Spleen (tissue), 11 donors: ENCODE data around the gene BAIAP2L2. TPM values are rescaled to one million over a fixed set of nuclear protein-coding genes. Genes with fewer than 3 reads are reported as not detected.

Source experiments
- DNase-seq: peaks from one replicate; pipeline ENCODE4 v3.0.0-alpha.2; 2020
- H3K27ac ChIP-seq, 8 donors: fragments of 200-600 bp; sonication (generic) in 7 of 8; 1 replicate in 4 of 8; 2 replicates in 4 of 8; pipeline versions ENCODE4 v1.5.0 to v1.8.0; 2016 to 2021; ENCODE audit warnings: inconsistent platforms in 4 of 8, mild to moderate bottlenecking in 4 of 8, moderate library complexity in 1 of 8
- H3K27me3 ChIP-seq, 7 donors: fragments of 200-600 bp; sonication (generic) in 6 of 7; replicated peaks in 1 of 7; 1 replicate in 4 of 7; 2 replicates in 3 of 7; pipeline versions ENCODE4 v1.5.0 to v1.8.0; 2016 to 2021; ENCODE audit warnings: inconsistent platforms in 3 of 7, mild to moderate bottlenecking in 1 of 7
- H3K36me3 ChIP-seq, 6 donors: fragments of 200-600 bp; sonication (generic) in 5 of 6; 1 replicate in 4 of 6; 2 replicates in 2 of 6; pipeline versions ENCODE4 v1.5.0 to v1.8.0; 2016 to 2021; ENCODE audit warnings: inconsistent platforms in 2 of 6
- H3K4me1 ChIP-seq, 6 donors: fragments of 200-600 bp; sonication (generic) in 5 of 6; 1 replicate in 3 of 6; 2 replicates in 3 of 6; pipeline versions ENCODE4 v1.5.0 to v1.8.0; 2016 to 2021; ENCODE audit warnings: inconsistent platforms in 3 of 6
- H3K4me3 ChIP-seq, 8 donors: fragments of 200-600 bp; sonication (generic) in 7 of 8; 1 replicate in 4 of 8; 2 replicates in 4 of 8; pipeline versions ENCODE4 v1.5.0 to v1.8.0; 2016 to 2021; ENCODE audit warnings: inconsistent platforms in 4 of 8, mild to moderate bottlenecking in 4 of 8, moderate library complexity in 2 of 8
- H3K9me3 ChIP-seq, 8 donors: fragments of 200-600 bp; sonication (generic) in 7 of 8; 1 replicate in 4 of 8; 2 replicates in 4 of 8; pipeline versions ENCODE4 v1.5.0 to v1.8.0; 2016 to 2021; ENCODE audit warnings: inconsistent platforms in 4 of 8
- POLR2A ChIP-seq, 3 donors: fragments of 450-650 bp; IDR thresholded peaks; one replicate each; pipeline ENCODE4 v1.5.1; 2017; ENCODE audit warnings: antibody characterized with exemption in 3 of 3, mild to moderate bottlenecking in 1 of 3
- POLR2AphosphoS5 ChIP-seq, 3 donors: sonication (generic); formaldehyde crosslinking; IDR thresholded peaks; one replicate each; pipeline ENCODE4 v1.5.1; 2017; ENCODE audit warnings: antibody characterized with exemption in 3 of 3
- WGBS, 5 donors: extraction: QIAGEN DNeasy Blood & Tissue Kit in 3 of 5; methylation state at CpG; one replicate each; pipeline versions ENCODE4 v1.1.5 to v1.1.7; 2013 to 2018; 5-methylcytosine and 5-hydroxymethylcytosine counted together
- intact Hi-C: fragments of 100-400 bp; cut with DNase I; formaldehyde crosslinking; loops from one replicate; pipeline ENCODE4 v1.15.0; 2023; ENCODE audit warnings: low total_unique reads
- polyA plus RNA-seq, 3 donors: library from polyadenylated mRNA; stranded (reverse); fragments of 200-250 nt; gene quantifications; one replicate each; pipeline ENCODE4 v1.2.1, GENCODE V29; 2013
- total RNA-seq, 7 donors: library from RNA; depleted of rRNA in 3 of 7; stranded (reverse); fragments of >200 nt in 3 of 7; fragmentation: NEBNext Ultra II Directional in 4 of 7; extraction: Animal tissue kit (Norgen Biotek cat#: 25700) in 4 of 7; gene quantifications; one replicate each; pipeline versions ENCODE4 v1.1.0 to v1.2.1, GENCODE V29; 2016 to 2021
- TF ChIP-seq, protein P1 (sequence below), 11 experiments: fragments of 200-600 bp in 7 of 11; fragments of 450-650 bp in 4 of 11; sonication (generic) in 4 of 11; IDR thresholded peaks in 8 of 11; conservative IDR thresholded peaks in 3 of 11; 1 replicate in 7 of 11; 2 replicates in 4 of 11; pipeline versions ENCODE4 v1.4.0 to v1.8.0; 2016 to 2021; ENCODE audit warnings: antibody characterized with exemption in 11 of 11, inconsistent platforms in 4 of 11, mild to moderate bottlenecking in 1 of 11
- donor health status: healthy with polysubstance abuse.
- donor health status: DM: no; HTN: no; CAD: no; lungs with moderate emphysema.
- donor health status: DM: no; HTN: no; CAD: no.
- donor health status: Bipolar disorder and iron deficiency.
- donor health status: healthy.
- donor health status: DM: no; HTN: no; CAD: no.
- donor health status: DM: yes; HTN: yes; CAD: no.

BAIAP2L2 gene
- total and polyA plus RNA-seq, 10 donors: 0.37 to 3.0 (median 0.91) TPM

GRCh38 chr22:38136607-38137006 is 26.1 kb upstream of the BAIAP2L2 start:
- H3K36me3 ChIP-seq: peaks cover 0 to 91% (median 34%) of the 10 kb centered on the region in 6 donors
- DNase-seq: no peak
- H3K4me3 ChIP-seq: no peak overlapping the region
- no peaks in the 10 kb centered on the region for H3K27me3 ChIP-seq
- no peak overlapping the region for H3K27ac ChIP-seq
- peaks cover 0 to 7% (median 0%) of the 10 kb centered on the region in 6 donors for H3K4me1 ChIP-seq
- TF ChIP-seq, protein P1, sequence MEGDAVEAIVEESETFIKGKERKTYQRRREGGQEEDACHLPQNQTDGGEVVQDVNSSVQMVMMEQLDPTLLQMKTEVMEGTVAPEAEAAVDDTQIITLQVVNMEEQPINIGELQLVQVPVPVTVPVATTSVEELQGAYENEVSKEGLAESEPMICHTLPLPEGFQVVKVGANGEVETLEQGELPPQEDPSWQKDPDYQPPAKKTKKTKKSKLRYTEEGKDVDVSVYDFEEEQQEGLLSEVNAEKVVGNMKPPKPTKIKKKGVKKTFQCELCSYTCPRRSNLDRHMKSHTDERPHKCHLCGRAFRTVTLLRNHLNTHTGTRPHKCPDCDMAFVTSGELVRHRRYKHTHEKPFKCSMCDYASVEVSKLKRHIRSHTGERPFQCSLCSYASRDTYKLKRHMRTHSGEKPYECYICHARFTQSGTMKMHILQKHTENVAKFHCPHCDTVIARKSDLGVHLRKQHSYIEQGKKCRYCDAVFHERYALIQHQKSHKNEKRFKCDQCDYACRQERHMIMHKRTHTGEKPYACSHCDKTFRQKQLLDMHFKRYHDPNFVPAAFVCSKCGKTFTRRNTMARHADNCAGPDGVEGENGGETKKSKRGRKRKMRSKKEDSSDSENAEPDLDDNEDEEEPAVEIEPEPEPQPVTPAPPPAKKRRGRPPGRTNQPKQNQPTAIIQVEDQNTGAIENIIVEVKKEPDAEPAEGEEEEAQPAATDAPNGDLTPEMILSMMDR (IDR thresholded peaks at IDR 0.05 in 8 of 11, conservative IDR thresholded peaks at IDR 0.05 in 3 of 11): no peak
- TF ChIP-seq POLR2AphosphoS5 (IDR thresholded peaks at IDR 0.05) (no peak), POLR2A (IDR thresholded peaks at IDR 0.05) (no peak)
- intact Hi-C loops: no loop called here
- no peaks in the 10 kb centered on the region for H3K9me3 ChIP-seq
- WGBS, 5 donors: 86 to 100% (median 100%) methylated on average over 1 of the region's 1 CpG

DNA sequence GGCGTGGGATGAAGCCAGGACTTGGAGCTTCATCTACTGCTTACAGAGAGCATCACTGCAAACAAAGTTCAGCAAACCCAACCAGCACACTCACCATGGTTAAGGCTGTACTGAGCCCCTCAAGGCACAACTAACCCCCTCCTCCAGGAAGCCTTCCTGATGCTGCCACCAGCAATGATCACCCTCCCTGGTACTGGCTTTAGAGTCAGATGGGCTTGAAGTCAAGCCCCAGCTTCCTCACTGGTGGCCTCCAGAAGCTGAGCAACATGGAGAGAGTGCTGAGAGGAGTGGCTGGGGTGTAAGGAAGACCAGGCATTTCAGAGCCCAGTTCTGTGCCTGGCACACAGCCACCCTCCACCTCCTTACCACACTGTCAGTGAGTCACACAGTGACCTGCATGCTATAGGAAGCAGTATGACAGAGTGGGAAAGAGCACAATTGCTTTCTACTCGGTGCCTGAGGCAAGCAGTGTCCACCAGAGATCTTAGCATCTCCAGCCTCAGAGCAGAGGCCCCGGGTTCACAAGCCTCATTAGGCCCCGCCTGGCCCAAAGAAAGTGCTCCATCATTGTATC is 24.7 kb upstream of the BAIAP2L2 start:
- intact Hi-C loops: no loop called here
- H3K27ac ChIP-seq: no peak overlapping the region
- H3K36me3 ChIP-seq: peaks cover 0 to 95% (median 34%) of the 10 kb centered on the region in 6 donors
- H3K4me1 ChIP-seq: peaks cover 0 to 12% (median 0%) of the 10 kb centered on the region in 6 donors
- no peak for DNase-seq
- no peaks in the 10 kb centered on the region for H3K9me3 ChIP-seq
- H3K27me3 ChIP-seq: no peaks in the 10 kb centered on the region
- WGBS, 5 donors: 89 to 97% (median 92%) methylated on average over 4 of the region's 4 CpGs
- TF ChIP-seq POLR2AphosphoS5 (IDR thresholded peaks at IDR 0.05) (no peak), POLR2A (IDR thresholded peaks at IDR 0.05) (no peak)
- TF ChIP-seq, protein P1 (IDR thresholded peaks at IDR 0.05 in 8 of 11, conservative IDR thresholded peaks at IDR 0.05 in 3 of 11): no peak
- H3K4me3 ChIP-seq: no peak overlapping the region

GRCh38 chr22:38133331-38133730 is 22.8 kb upstream of the BAIAP2L2 start:
- peaks cover 0 to 12% (median 0%) of the 10 kb centered on the region in 6 donors for H3K4me1 ChIP-seq
- peak; percentile 32 for DNase-seq
- no peaks in the 10 kb centered on the region for H3K9me3 ChIP-seq
- H3K27ac ChIP-seq: no peak overlapping the region
- peaks cover 0 to 97% (median 35%) of the 10 kb centered on the region in 6 donors for H3K36me3 ChIP-seq
- H3K4me3 ChIP-seq: no peak overlapping the region
- 93 to 100% (median 98%) methylated on average over 3 to 4 of the region's 4 CpGs for WGBS, 5 donors
- intact Hi-C loops: no loop called here
- TF ChIP-seq POLR2A (IDR thresholded peaks at IDR 0.05) (no peak), POLR2AphosphoS5 (IDR thresholded peaks at IDR 0.05) (no peak)
- TF ChIP-seq, protein P1 (IDR thresholded peaks at IDR 0.05 in 8 of 11, conservative IDR thresholded peaks at IDR 0.05 in 3 of 11): no peak
- no peaks in the 10 kb centered on the region for H3K27me3 ChIP-seq

DNA sequence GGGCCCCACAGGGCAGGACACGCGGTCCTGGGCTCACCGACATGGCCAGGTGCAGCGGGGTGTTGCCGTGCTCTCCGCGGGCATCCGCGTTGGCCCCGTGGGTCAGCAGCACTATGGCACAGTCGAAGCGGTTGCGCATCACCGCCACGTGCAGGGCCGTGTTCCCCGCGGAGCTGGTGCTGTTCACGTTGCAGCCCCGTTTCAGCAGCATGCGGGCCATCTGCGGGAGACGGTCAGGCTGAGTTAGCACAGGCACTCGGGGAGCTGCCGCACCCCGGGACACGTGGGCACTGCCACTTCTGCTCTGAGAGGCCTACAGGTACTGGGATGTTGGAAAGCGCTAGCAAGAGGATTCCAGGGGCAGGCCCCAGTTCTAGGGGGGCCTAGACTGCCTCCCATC is 22.3 kb upstream of the BAIAP2L2 start:
- Histone ChIP-seq H3K4me1 (peaks cover 0 to 12% (median 0%) of the 10 kb centered on the region in 6 donors), H3K4me3 (no peak overlapping the region), H3K36me3 (peaks cover 0 to 97% (median 34%) of the 10 kb centered on the region in 6 donors), H3K27me3 (no peaks in the 10 kb centered on the region), H3K9me3 (no peaks in the 10 kb centered on the region), H3K27ac (no peak overlapping the region)
- peak; percentile 62 for DNase-seq
- no peak for TF ChIP-seq POLR2A (IDR thresholded peaks at IDR 0.05)
- TF ChIP-seq POLR2AphosphoS5 (IDR thresholded peaks at IDR 0.05): no peak
- TF ChIP-seq, protein P1 (IDR thresholded peaks at IDR 0.05 in 8 of 11, conservative IDR thresholded peaks at IDR 0.05 in 3 of 11): no peak
- intact Hi-C loops: no loop called here
- WGBS, 5 donors: 95 to 97% (median 96%) methylated on average over 18 to 28 of the region's 28 CpGs
